ENCODE data around the gene DEDD.

The DEDD gene

DNA sequence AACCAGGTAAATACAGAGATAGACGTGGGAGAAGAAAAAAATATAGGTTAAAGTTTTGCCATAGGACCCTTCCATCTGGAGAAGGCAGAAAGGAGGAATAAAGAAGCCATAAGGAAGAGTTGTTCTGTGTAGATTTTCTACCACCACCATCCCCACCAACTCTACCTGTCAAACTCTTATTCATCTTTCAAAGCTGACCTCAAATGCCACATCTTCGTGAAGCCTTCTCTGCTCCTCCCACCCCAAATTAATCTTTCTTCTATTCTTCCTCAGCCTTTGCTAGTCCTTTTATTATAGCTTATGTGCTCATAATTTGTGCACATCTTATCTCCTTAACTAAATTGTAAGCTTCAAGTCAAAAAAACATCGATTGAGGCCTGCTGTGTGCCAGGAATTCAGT lies 41.9 kb downstream of the DEDD start:
- no peak for DNase-seq

DNA sequence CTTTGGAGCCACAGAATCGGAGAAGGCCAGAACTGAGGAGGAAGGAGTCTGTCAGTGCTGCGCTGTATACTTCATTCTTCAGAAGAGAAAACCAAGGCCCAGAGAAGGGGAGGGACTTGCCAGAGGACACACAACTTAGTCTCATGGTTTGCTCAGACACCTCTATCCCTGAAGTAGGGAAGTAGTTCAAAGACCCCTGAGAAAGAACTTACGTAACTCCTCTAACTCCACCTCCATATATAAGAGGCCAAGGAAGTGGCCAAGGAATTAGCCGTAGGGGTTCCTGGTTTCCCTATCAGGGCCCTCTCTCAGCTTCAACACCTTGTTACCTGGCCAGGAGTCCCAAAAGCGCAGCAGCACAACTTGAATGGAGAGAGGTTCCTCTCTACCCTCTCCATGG lies 42.5 kb downstream of the DEDD start:
- no peak for DNase-seq

DNA sequence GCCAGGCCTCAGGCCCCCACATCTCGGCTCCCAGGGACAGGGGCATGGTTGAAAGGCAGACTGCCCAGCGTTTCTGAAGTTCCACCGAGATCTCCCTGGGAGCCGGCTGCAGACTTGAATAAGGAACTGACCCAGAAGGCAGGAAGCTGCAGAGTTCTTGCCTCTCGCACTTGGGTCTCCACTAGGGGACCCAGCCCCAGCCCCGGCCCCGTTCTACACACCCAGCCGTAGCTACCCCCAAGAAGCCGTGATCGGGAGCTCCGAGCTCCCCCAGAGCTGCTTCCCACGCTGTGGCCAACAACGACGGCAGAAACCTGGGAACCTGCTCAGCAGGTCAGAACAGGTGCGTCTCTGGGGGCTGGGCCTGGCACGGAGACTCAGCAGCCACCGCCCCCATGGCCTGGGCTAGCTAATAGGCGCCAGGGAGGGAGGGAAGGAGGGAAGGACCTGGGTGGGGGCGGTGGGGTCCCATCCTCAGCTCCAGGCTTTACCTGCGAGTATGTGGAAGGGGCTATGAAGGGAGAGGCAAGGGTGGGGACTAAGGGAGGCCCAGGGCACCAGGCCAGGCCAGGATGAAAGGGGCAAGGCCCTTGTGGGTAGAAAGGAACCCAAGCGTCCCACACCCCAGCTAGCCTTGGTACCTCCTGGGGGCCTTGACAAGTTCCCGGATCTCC lies 43.1 kb downstream of the DEDD start, which contains the start of gene NECTIN4:
NECTIN4 (minus strand) TSS at position 308 of the 674 bp plus-strand sequence; CDS start at position 46, 262 bp downstream.
- DNase-seq, result no peak

DNA sequence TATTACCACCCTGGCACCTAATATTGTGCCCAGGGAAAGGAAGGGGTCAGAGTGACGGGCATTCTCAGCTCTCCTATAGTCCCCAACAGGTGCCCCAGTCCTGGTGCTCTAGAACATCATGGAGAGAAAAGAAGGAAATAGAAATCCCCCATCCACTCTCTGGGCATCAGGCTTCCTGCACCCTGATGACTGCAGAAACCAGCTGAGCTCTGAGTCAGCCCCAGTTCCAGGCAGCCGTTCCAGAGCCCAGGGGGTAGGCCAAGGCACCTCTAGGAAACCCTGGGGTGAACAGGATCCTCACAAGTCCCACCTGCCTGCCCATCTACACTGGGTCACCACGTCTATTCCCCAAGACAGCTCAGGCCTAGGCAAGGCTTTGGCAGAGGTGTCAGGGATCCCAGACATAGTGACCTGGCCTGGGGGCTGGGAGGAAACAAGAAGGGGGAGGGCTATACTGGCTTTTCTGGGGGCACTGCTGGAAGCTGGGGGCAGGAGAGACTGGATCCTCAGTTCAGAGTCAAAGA lies 43.8 kb downstream of the DEDD start:
- DNase-seq, result no peak

DNA sequence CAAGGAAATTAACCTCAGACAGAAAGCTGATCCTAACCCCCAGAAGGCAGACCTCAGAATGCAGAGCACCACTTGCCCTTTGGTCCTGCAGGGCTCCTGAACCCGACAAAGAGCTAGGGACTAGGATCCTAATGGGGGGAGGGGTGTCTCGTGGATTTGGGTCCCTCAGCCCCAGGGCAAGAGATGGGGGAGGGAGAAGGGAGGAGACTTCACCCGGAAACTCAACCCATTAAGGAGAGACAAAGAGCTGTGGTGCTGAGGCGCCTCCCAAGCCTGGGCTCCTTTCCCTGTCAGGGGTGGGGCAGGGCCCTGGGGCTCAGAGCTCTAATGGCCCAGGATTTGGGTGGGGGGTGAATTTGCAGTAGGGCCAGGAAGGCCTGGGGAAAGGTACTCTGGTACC lies 46.0 kb downstream of the DEDD start:
- DNase-seq, result no peak

DNA sequence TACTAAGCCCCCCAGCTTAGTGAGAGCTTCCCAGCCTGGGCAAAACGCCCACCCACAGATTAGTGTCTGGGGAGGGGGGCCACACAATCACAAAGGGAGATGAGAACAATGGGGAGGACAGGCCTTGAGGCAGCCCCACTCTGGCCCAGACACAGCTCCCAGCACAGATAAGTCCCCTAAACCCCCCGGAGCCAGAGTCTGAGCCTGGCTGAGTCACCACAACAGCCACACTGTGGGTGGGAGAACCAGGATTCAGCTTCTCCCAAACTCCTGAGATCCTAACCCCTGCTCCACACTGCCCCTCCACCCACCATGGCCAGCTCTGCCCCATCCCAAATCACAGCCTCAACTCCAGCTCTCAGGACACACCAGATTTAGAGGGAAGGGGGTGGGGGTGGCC lies 47.3 kb downstream of the DEDD start:
- no peak for DNase-seq

DNA sequence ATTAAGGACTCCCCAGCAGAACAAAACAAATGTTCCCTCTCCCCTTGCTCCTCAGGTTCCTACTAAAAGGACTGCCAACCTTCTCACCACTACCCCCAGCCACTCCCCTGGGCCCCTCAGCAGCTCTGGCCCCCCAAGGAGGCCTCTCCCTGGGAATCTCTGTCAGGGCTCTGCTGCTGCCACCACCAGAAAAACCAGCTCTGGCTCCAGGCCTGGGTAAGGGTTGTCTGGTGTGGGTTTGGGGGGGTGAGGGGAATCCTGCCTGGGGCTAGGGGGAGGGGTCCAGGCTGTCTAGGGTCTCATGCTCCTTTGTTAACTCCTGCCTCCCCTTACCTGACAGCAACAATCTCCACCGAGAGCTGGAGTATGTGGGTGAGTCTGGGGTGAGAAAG lies 47.9 kb downstream of the DEDD start:
- no peak for DNase-seq

DNA sequence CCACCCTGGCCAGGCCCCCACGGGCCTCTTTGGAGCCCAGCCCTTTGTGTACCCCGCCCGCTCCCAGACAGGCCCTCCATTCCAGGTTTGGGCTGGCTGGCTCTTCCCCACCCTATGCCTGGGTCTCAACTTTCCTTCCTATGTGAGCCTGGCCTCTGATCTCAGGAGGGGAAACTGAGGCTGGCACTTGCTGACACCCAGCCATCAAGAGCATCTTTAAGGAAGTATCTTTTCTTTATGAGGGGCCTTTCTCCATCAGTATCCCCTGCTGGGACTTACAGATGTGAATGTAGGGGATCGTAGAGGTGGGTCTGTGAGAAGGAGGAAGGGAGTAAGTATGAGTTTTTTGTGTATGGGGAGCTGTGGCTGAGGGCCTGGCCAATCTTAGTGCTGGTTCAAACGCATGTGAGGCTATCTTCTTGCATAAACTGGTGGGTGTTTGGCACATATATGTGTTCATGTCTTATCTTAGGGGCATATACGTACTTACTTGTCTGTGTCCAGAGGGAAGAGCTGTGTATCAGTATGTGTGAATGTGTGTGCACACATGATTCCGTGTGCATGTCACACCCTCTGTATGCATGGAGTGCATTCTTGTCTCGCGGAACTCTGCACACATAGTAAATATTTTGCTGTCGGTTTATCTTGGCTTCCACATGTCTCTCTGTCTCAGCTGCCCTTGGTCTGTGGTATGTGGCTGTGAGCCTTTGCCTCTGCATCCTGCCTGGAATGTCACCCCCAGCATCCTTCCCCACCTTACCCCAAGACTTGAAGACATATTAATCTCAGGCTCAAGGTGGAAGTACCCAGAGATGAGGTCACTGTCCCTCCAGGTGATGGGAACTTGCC lies 48.5 kb downstream of the DEDD start:
- no peak for DNase-seq

DNA sequence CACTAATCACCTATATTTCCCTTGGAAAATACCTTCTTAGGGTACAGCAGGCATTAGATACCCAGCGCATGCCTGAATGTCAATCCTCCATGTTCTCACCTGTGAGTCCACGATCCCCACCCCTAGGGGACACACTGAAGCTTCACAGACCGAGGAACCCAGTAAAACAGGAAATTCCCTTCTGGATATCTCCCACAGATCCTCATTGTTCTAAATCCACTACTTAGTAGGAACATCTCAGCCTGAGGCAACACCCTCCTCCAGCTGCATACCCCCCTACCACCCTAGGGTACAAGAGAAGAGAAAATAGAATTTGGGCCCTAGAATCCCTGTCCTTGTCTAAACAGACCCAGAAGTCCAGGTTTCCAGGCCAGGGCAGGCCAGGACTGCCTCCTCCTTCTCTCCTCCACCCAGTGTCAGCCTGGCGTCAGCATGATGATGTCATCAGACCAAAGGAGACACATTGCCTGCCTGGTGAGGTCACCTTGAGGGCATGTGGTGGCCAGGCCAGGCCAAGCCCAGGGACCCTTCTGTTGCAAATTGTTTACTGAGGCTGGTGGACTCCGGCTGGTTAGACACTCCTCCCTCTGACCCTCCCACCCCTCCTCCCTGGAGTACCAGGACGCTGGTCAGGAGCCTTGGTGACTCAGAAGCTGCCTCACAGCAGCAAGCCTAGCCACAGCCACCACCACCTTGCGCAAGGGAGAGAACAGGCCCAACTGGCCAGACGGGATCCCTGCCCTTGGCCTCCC lies 49.3 kb downstream of the DEDD start:
- DNase-seq, result peak; percentile 6

DNA sequence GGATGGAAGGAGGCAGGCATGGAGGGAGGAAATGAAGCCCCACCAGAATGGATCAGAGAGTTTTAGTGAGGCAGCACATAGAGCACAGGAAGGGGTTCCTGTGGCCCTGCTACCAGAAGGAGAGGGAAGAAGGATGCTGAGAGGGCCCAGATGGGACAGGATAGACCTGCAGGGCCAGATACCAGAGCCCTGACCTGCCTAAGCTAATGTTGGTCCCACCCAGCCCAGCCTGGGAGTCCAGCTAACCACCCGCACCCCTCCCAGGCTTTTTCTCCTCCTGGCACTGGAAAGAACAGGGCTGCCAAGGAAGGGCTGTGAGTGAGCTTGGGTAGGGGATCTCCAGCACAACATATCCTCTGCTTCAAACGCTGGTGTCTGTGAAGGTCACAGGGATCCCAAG lies 50.0 kb downstream of the DEDD start:
- DNase-seq, result no peak

DNA sequence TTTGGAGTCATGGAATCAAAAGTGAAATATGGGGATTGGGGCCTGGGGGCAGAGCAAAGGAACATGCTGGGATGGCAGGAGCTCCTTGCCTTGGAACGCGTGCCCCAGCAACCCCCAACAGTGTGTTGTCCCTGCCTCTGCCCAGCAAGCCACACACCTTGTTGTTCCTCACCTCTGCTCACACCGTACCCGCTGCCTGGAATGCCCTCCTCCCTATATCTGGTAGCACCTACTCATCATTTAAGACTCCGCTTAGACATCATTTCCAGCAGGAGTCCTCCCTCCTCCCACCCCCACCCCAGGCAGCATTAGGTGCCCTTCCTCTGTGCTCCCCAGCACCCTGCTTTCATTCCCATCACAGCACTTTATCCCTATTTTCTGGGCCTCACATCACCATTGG lies 50.9 kb downstream of the DEDD start:
- no peak for DNase-seq

DNA sequence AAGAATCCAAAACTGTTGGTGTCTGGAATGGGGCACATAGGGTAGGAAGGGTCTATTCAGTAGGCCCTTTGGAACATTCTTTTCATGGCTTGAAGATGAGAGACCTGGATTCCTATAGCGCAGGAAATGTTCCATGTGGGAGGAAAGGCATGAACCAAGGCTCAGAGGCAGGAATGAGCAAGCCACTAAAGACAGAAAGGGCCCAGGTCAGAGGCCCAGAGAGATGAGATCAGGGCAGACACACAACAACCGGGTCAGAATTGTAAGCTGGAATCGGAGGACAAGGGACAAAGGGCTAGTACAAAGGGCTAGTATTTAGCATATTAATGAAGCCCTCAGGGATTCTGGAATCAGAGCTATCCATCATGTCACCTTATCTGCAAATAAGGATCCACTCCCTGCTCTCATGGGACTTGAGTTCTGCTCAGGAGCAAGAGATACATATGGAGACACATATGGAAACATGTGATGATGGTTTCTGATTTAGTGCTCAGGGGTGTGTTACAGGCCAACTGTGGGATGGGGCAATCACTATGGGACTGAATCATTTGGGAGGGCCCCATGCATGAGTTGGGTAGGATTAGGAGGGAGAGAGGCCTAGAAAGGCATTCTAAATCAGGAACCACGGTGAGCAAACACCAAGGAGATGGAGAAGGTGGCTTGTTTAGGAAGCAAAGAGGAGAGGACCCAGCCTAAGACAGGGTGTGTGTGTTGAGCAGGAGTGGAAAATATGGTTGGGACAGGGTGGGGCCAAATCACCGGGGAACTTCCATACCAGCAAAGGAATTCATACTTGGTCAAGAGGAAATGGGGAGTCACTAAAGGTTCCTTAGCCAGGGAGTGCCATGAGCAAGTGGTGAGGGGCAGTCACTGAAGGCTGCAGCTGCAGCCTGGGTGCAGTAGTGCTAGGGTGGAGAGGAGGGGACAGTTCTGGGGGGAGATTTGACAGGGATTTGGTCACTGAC lies 51.7 kb downstream of the DEDD start:
- no peak for DNase-seq

DNA sequence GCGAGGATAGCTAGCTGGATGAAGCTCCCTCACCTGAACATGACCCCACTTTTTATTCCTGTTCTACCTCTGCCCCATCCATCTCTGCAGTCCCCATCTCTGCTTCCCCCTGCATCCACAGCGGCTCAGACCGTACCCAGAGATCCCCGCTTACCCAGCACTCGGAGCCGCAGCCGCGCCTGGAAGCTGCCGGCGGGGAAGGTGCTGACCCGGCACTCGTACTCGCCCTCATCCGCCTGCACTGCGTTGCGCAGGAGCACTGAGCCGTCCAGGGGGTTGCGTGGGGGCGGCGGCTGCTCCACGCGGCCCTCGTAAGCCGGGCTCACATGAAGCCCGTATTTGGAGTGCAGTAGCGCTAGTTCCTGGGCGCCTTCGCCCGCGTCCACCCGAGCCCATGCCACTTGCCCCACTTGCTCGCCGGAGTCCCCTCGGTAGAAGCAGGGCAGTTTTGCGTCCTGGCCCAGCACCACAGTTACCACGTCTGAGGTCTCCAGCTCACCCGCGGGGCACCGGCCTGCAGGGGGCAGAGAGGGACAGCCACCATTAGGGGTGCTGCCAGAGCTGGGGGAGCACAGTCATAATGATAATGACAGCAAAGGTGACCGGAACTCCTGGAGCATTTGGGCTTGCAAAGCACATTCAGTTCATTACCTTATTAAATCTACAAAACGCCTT lies 52.9 kb downstream of the DEDD start:
- no peak for DNase-seq

DNA sequence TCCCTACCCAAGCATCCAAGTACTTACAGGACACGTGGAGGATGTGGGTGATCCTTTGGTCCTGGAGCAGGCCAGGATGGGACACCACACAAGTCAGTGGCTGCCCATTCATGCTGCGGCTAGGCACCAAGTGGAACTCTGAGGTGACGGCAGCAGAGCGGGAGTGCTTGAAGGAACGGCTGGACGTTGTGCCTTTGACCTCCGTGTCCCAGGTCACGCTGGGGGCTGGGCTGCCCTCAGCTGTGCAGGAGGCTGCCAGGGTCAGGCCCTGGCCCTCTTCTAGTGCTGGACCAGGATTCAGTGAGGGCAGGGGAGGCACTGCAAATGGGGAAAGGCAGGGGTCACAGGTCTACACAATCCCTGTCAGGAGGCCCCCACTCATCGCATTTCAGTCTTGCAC lies 55.0 kb downstream of the DEDD start:
- DNase-seq, result no peak

DNA sequence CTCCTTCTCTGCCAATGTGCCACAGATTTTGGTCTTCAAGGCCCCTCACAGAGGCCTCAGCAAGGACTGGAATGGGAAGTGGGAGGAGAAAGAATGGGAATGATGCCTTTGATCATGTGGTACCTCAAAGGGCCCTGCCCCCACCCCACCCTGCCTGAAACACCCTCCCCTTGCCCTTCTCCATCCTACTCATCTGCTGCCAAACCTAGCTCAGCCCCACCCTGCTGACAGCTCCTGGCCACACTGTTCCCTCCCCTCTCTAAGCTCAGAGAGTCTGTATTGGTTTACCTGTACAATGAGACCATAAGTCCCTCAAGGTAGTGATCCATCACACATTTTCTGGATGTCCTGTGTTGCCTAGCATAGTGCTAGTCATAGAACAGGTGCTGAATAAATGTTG lies 56.1 kb downstream of the DEDD start:
- DNase-seq, result no peak

DNA sequence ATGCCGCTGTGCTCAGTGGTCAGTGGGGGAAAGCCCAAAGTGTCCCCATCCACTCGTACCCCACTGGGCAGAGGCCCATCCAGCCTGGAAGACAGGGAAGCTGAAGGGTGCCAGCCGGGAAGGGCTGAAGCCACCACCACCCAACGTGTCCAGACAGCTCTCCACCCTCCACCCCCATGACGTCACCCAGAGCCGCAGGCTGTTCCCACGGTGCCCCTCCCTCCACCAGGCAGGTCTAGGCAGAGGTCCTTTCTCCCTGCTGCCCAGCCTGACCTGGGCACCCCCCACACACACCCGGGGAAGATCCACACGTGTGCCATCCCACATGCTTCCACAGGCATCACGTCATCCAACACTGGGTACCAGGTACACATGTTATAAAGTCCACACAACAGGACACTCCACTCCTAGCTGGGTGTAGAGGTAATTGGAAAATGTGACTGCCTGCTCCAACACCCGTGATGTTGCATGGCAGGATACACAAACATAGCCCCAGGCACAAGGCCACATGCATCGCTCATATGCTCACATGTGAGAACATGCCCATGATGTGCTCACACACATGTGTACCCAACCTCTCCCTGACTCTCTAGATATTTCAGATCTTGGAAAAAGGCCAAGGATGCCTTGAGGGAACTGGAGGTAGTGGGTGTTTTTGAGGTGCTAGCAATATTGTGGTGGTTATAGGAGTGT lies 57.6 kb downstream of the DEDD start:
- no peak for DNase-seq

DNA sequence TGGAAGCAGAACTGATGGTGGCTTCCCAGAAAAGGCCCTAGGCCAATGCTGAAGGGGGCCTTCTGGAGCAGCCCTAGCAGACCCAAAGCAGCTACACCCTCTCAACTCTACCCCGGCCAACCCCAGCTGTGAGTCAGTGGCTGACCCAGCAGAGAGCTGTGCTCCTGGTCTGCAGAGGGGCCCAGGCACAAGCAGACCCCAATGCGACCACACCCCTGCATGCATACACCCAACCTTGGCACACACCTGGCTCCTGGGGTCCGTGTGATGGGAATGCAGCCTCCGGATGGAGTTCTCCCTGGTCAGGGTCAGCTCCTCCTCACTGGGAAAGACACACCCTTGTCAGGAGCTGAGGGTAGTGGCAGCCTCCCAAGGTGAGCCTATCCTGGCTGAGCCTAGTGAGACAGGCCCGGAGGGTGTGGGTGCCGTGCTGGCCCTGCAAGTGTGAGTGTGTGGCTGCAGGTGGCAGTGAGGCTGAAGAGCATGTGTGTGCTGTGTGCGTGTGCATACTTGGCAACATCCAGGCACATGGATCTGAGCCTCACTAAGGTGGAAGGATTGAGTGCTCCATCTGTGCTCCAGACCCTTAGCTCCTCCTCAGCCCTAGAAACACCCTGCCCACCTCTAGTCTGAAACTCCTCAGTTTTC lies 58.9 kb downstream of the DEDD start:
- no peak for DNase-seq

DNA sequence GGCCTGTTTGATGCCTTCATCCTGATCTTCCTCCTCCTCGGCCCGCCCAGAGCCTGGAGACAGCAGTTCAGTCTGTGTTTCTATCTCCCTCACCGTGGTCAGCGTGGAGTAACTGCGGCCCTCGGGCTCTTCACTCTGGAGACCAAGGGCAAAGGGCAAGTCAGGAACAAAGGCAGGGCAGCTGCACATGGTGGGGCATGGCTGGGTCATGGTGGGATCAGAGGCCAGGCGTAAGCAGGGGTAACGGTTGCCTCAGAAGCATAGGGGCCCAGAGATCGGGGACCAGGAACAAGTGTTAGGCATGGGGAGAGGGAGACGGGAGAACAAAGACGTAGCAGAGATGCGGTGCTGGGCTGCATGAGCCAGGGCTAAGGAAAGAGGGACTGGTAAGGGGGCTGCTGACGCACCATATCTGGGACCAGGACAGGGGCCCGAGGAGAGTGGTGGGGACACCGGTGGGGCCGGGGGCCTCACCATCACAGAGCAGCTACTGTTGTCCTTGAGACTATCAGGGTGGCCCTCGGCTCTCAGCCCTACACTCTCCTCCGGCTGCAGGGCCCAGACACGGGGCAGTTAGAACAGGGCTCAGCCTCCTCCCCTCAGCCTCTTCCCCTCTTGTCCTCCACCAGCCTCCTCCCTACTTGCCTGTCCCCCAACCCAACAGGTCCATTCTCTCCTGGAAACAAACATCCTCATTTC lies 59.6 kb downstream of the DEDD start:
- no peak for DNase-seq

DNA sequence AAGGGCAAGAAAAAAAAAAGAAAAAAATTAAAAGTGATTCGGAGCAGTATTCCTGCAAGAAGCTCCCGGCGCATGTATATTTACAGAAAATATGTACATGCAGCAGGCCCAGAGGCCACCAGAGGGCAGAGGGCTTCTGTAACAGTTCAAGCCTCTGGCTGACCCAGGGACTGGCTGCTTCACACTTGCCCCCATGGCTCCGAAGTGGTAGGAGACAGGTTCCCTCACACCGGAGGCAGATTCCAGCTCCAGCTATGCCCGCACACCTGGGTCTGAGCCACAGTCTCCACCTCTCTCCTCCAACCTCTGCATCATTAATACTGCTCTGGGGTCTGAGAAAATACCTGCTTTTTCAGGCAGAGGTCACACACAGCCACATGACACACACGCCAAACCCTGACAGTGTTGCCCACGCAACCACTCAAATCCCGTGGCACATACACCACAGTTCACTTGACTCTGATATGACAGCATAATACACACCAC lies 60.5 kb downstream of the DEDD start:
- DNase-seq, result peak; percentile 41

Data from KG1 (cell line).